OCI-LY1 (cell line): ENCODE results near the gene TNFAIP8L3.

Source experiments
- H2AFZ ChIP-seq: fragments of 200-600 bp; sonication (generic), shearing (Covaris generic); 2 replicates; pipeline ENCODE4 v1.6.0; 2014; ENCODE audit warnings: antibody characterized with exemption, mild to moderate bottlenecking, low read length
- H3F3A ChIP-seq: fragments of 200-600 bp; sonication (generic), shearing (Covaris generic); 2 replicates; pipeline ENCODE4 v1.6.0; 2014; ENCODE audit warnings: mild to moderate bottlenecking, antibody characterized with exemption, low read length, moderate library complexity; ENCODE audit not compliant: insufficient read depth
- H3K27ac ChIP-seq: fragments of 200-600 bp; sonication (generic); 2 replicates; pipeline ENCODE4 v1.5.1; 2014; ENCODE audit warnings: low read length, mixed run types, mild to moderate bottlenecking, low read depth; ENCODE audit not compliant: poor library complexity, severe bottlenecking
- H3K27me3 ChIP-seq: fragments of 200-600 bp; sonication (generic); 2 replicates; pipeline ENCODE4 v1.6.0; 2014; ENCODE audit warnings: antibody characterized with exemption, mild to moderate bottlenecking, low read length, moderate library complexity; ENCODE audit not compliant: insufficient read depth
- H3K36me3 ChIP-seq: fragments of 200-600 bp; sonication (generic); 2 replicates; pipeline ENCODE4 v1.6.1; 2014; ENCODE audit warnings: mild to moderate bottlenecking, antibody characterized with exemption, low read length, moderate library complexity, mixed read lengths; ENCODE audit not compliant: insufficient read depth
- H3K4me1 ChIP-seq: fragments of 200-600 bp; sonication (generic); 2 replicates; pipeline ENCODE4 v1.5.1; 2014; ENCODE audit warnings: mild to moderate bottlenecking, low read length, moderate library complexity; ENCODE audit not compliant: insufficient read depth, severe bottlenecking
- H3K4me2 ChIP-seq: fragments of 200-600 bp; sonication (generic), shearing (Covaris generic); 2 replicates; pipeline ENCODE4 v1.6.1; 2014; ENCODE audit warnings: low read length
- H3K4me3 ChIP-seq: fragments of 200-600 bp; sonication (generic); 2 replicates; pipeline ENCODE4 v1.5.1; 2014; ENCODE audit warnings: low read length, low read depth, mild to moderate bottlenecking, mixed read lengths; ENCODE audit not compliant: poor library complexity, severe bottlenecking
- H3K79me2 ChIP-seq: fragments of 200-600 bp; shearing (Covaris generic); 2 replicates; pipeline ENCODE4 v1.6.1; 2016; ENCODE audit warnings: mixed run types, low read length, mixed read lengths; ENCODE audit not compliant: insufficient read depth
- H3K9ac ChIP-seq: fragments of 200-600 bp; sonication (generic), shearing (Covaris generic); 2 replicates; pipeline ENCODE4 v1.6.1; 2014; ENCODE audit warnings: mild to moderate bottlenecking, low read length, mixed read lengths
- H3K9me2 ChIP-seq: fragments of 200-600 bp; sonication (generic), shearing (Covaris generic); 2 replicates; pipeline ENCODE4 v1.6.1; 2014; ENCODE audit warnings: low read depth, mild to moderate bottlenecking, low read length, mixed read lengths
- H3K9me3 ChIP-seq: fragments of 200-600 bp; shearing (Covaris generic); 2 replicates; pipeline ENCODE4 v1.6.1; 2014; ENCODE audit warnings: low read length, mixed read lengths
- H4K20me1 ChIP-seq: fragments of 200-600 bp; sonication (generic), shearing (Covaris generic); 2 replicates; pipeline ENCODE4 v1.6.0; 2016; ENCODE audit warnings: mild to moderate bottlenecking, low read length; ENCODE audit not compliant: insufficient read depth
- CTCF ChIP-seq: fragments of 200-600 bp; sonication (generic), shearing (Covaris generic); IDR thresholded peaks from 2 replicates; pipeline ENCODE4 v1.5.1; 2017; ENCODE audit warnings: mild to moderate bottlenecking, antibody characterized with exemption, low read length, moderate library complexity, mixed read lengths
- EZH2 ChIP-seq: fragments of 200-600 bp; sonication (generic), shearing (Covaris generic); IDR thresholded peaks from 2 replicates; pipeline ENCODE4 v1.8.0; 2017; ENCODE audit warnings: borderline replicate concordance, mixed run types, mild to moderate bottlenecking, antibody characterized with exemption, low read length, moderate library complexity, mixed read lengths

TNFAIP8L3 gene

GRCh38 chr15:51095681-51096331 is 1.1 kb upstream of the TNFAIP8L3 start:
- Histone ChIP-seq H3K27me3 (no peaks in the 10 kb centered on the region; the same call in 1 of the 2 replicates), H3F3A (no peaks in the 10 kb centered on the region), H4K20me1 (no peaks in the 10 kb centered on the region), H3K36me3 (no peaks in the 10 kb centered on the region), H3K9me2 (no peaks in the 10 kb centered on the region), H3K79me2 (no peaks in the 10 kb centered on the region), H3K27ac (no peak overlapping the region), H3K9me3 (no peaks in the 10 kb centered on the region), H3K4me3 (no peak overlapping the region), H2AFZ (no peak overlapping the region), H3K4me2 (no peak overlapping the region), H3K9ac (no peak overlapping the region), H3K4me1 (no peaks in the 10 kb centered on the region)
- TF ChIP-seq CTCF: no peak

GRCh38 chr15:51093839-51094605 is 684 bp downstream of the TNFAIP8L3 start:
- Histone ChIP-seq H3K79me2 (no peaks in the 10 kb centered on the region), H3K27me3 (no peaks in the 10 kb centered on the region; the same call in 1 of the 2 replicates), H3K4me1 (no peaks in the 10 kb centered on the region), H3K9me3 (no peaks in the 10 kb centered on the region), H3K4me3 (no peak overlapping the region), H3K4me2 (no peak overlapping the region), H3K36me3 (no peaks in the 10 kb centered on the region), H4K20me1 (no peaks in the 10 kb centered on the region), H3K9me2 (no peaks in the 10 kb centered on the region), H3F3A (no peaks in the 10 kb centered on the region), H3K27ac (no peak overlapping the region), H2AFZ (no peak overlapping the region), H3K9ac (no peak overlapping the region)
- TF ChIP-seq EZH2 (no peak), CTCF (no peak)

GRCh38 chr15:51093488-51093838 is 1.2 kb downstream of the TNFAIP8L3 start:
- H3F3A ChIP-seq: no peaks in the 10 kb centered on the region
- no peak overlapping the region for H3K9ac ChIP-seq
- no peak overlapping the region for H3K27ac ChIP-seq
- H4K20me1 ChIP-seq: no peaks in the 10 kb centered on the region
- no peak overlapping the region for H2AFZ ChIP-seq
- H3K36me3 ChIP-seq: no peaks in the 10 kb centered on the region
- H3K4me1 ChIP-seq: no peaks in the 10 kb centered on the region
- H3K4me2 ChIP-seq: no peak overlapping the region
- no peak overlapping the region for H3K4me3 ChIP-seq
- H3K79me2 ChIP-seq: no peaks in the 10 kb centered on the region
- TF ChIP-seq CTCF: no peak
- no peak for TF ChIP-seq EZH2
- no peaks in the 10 kb centered on the region; the same call in 1 of the 2 replicates for H3K27me3 ChIP-seq
- no peaks in the 10 kb centered on the region for H3K9me2 ChIP-seq
- no peaks in the 10 kb centered on the region for H3K9me3 ChIP-seq
